GM21786 (cell line): ENCODE data around the gene C20orf96.
A peak's percentile ranks its signal among the peaks of the same experiment; 100 is the strongest.
"Not testable (repeated sequence)": the region's sequence is repeated elsewhere in the genome, so short reads cannot be mapped to it uniquely, and the experiment has no call there.

Source experiments
- ATAC-seq: cut with Tn5 transposase; IDR thresholded peaks from one replicate; pipeline ENCODE4 v1.9.1; 2021; ENCODE audit not compliant: unreplicated experiment

The C20orf96 gene

GRCh38 chr20:290084-290831 lies at the start of gene C20orf96:
C20orf96 (minus strand) TSS chr20:290750; CDS start chr20:290610, 140 bp downstream.
- ATAC-seq, result peak; percentile 84

- ATAC-seq, result not testable (repeated sequence)
These were observed 45.5 kb upstream of the C20orf96 start for GRCh38 chr20:336040-336439.

- ATAC-seq, result no peak
These were observed 44.0 kb upstream of the C20orf96 start for GRCh38 chr20:334578-334977.

GRCh38 chr20:330233-331149 lies 39.9 kb upstream of the C20orf96 start:
- no peak for ATAC-seq

- ATAC-seq, result no peak
These were observed 39.3 kb upstream of the C20orf96 start for GRCh38 chr20:329851-330232.

GRCh38 chr20:328975-329695 lies 38.6 kb upstream of the C20orf96 start:
- ATAC-seq, result no peak

- no peak for ATAC-seq
These were observed 37.8 kb upstream of the C20orf96 start for GRCh38 chr20:328027-328974.

- no peak for ATAC-seq
These were observed 36.9 kb upstream of the C20orf96 start for GRCh38 chr20:327186-328026.

- ATAC-seq, result no peak
These were observed 36.2 kb upstream of the C20orf96 start for GRCh38 chr20:326645-327185.

- no peak for ATAC-seq
These were observed 35.5 kb upstream of the C20orf96 start for GRCh38 chr20:325889-326644.

GRCh38 chr20:325045-325888 lies 34.7 kb upstream of the C20orf96 start, which contains the start of gene SOX12:
SOX12 (plus strand) TSS chr20:325552; CDS start chr20:325925, 373 bp downstream.
- ATAC-seq, result peak; percentile 72

- peak; percentile 38 for ATAC-seq
These were observed 33.9 kb upstream of the C20orf96 start for GRCh38 chr20:324177-325044.

GRCh38 chr20:316316-317068 lies 25.9 kb upstream of the C20orf96 start:
- ATAC-seq, result no peak

- no peak for ATAC-seq
These were observed 23.4 kb upstream of the C20orf96 start for GRCh38 chr20:313948-314347.

- ATAC-seq, result no peak
These were observed 22.9 kb upstream of the C20orf96 start for GRCh38 chr20:313402-313801.

GRCh38 chr20:312866-313265 lies 22.3 kb upstream of the C20orf96 start:
- ATAC-seq, result no peak
